ENCODE results near the gene KRTAP2-4. TPM values are rescaled to one million over a fixed set of nuclear protein-coding genes. Genes with fewer than 3 reads are reported as not detected.

KRTAP2-4 gene
- total RNA-seq, 1 experiment from 2014 or later: not detected

- no peak overlapping the region for H3K27ac ChIP-seq (ENCODE audit: low read depth, low read length, poor library complexity, severe bottlenecking)
- H3K36me3 ChIP-seq (ENCODE audit: insufficient read depth, low read length, poor library complexity, severe bottlenecking): no peaks in the 10 kb centered on the region
- H3K4me3 ChIP-seq (ENCODE audit: low read depth, low read length, poor library complexity, severe bottlenecking): no peak overlapping the region
- POLR2A ChIA-PET (ENCODE audit: low non-redundant PET): no interaction called here
- H3K4me1 ChIP-seq (ENCODE audit: insufficient read depth, low read length, poor library complexity, severe bottlenecking): no peaks in the 10 kb centered on the region
- CTCF ChIA-PET: no interaction called here
- no peaks in the 10 kb centered on the region for H3K27me3 ChIP-seq (replicated peaks; ENCODE audit: insufficient read depth, low read depth, low read length, poor library complexity)
- no TSS peak for BruUV-seq (replicated peaks)
- intact Hi-C loops (cut with micrococcal nuclease; ENCODE audit: unreplicated experiment): no loop called here
- DNase-seq (ENCODE audit: low spot score): no peak
- no peak for TF ChIP-seq CTCF (conservative IDR thresholded peaks at IDR 0.05; ENCODE audit: low read depth, low read length)
- no peaks in the 10 kb centered on the region for H3K9me3 ChIP-seq (ENCODE audit: low read depth, low read length, poor library complexity, severe bottlenecking)
Observed at GRCh38 chr17:41016578-41017215, 49.0 kb downstream of the KRTAP2-4 start.

- ChIA-PET POLR2A (ENCODE audit: low non-redundant PET) (no interaction called here), CTCF (no interaction called here)
- no peak overlapping the region for H3K4me3 ChIP-seq (ENCODE audit: low read depth, low read length, poor library complexity, severe bottlenecking)
- BruUV-seq (replicated peaks): no TSS peak
- intact Hi-C loops (cut with micrococcal nuclease; ENCODE audit: unreplicated experiment): no loop called here
- TF ChIP-seq EZH2 (IDR thresholded peaks at IDR 0.05; ENCODE audit: borderline replicate concordance, low read depth, low read length, poor library complexity, severe bottlenecking): no peak
- TF ChIP-seq CTCF (conservative IDR thresholded peaks at IDR 0.05; ENCODE audit: low read depth, low read length): no peak
- H3K36me3 ChIP-seq (ENCODE audit: insufficient read depth, low read length, poor library complexity, severe bottlenecking): no peaks in the 10 kb centered on the region
- no peak for DNase-seq (ENCODE audit: low spot score)
- H3K9me3 ChIP-seq (ENCODE audit: low read depth, low read length, poor library complexity, severe bottlenecking): no peaks in the 10 kb centered on the region
- no peak overlapping the region for H3K27ac ChIP-seq (ENCODE audit: low read depth, low read length, poor library complexity, severe bottlenecking)
- H3K27me3 ChIP-seq (replicated peaks; ENCODE audit: insufficient read depth, low read depth, low read length, poor library complexity): no peaks in the 10 kb centered on the region
- H3K4me1 ChIP-seq (ENCODE audit: insufficient read depth, low read length, poor library complexity, severe bottlenecking): no peaks in the 10 kb centered on the region
Observed at GRCh38 chr17:41015454-41015853, 50.2 kb downstream of the KRTAP2-4 start.

Other genes with a start within 250 kb of the KRTAP2-4 start
- gene KRT10, start 243.3 kb downstream of the KRTAP2-4 start, total RNA-seq (2021): 35.0 and 36.2 TPM in 2 replicates
- not detected in 2 replicates for gene KRT12, start 198.7 kb downstream of the KRTAP2-4 start, total RNA-seq (2021)
- not detected in 2 replicates for gene KRT20, start 180.6 kb downstream of the KRTAP2-4 start, total RNA-seq (2021)
- gene KRT23, start 128.2 kb downstream of the KRTAP2-4 start, total RNA-seq (2021): not detected in 2 replicates
- gene KRT39, start 98.9 kb downstream of the KRTAP2-4 start, total RNA-seq (2021): not detected in 2 replicates
- 0.98 and 1.1 TPM in 2 replicates for gene KRT40, start 81.6 kb downstream of the KRTAP2-4 start, total RNA-seq (2021)
- gene KRTAP3-3, start 71.7 kb downstream of the KRTAP2-4 start, total RNA-seq (2021): not detected in 2 replicates
- not detected in 2 replicates for gene KRTAP3-2, start 66.0 kb downstream of the KRTAP2-4 start, total RNA-seq (2021)
- gene KRTAP3-1, start 56.8 kb downstream of the KRTAP2-4 start, total RNA-seq (2021): not detected in 2 replicates
- gene KRTAP1-5, start 38.7 kb downstream of the KRTAP2-4 start, total RNA-seq (2021): not detected in 2 replicates
- gene KRTAP1-4, start 35.7 kb downstream of the KRTAP2-4 start, total RNA-seq (2021): not detected in 2 replicates
- not detected in 2 replicates for gene KRTAP1-3, start 31.0 kb downstream of the KRTAP2-4 start, total RNA-seq (2021)
- gene KRTAP1-1, start 24.4 kb downstream of the KRTAP2-4 start, total RNA-seq (2021): not detected in 2 replicates
- gene KRTAP2-1, start 18.6 kb downstream of the KRTAP2-4 start, total RNA-seq (2021): not detected in 2 replicates
- gene KRTAP2-2, start 10.6 kb downstream of the KRTAP2-4 start, total RNA-seq (2021): not detected in 2 replicates
- gene KRTAP2-3, start 5.8 kb downstream of the KRTAP2-4 start, total RNA-seq (2021): not detected in 2 replicates
- gene KRTAP4-7, start 18.3 kb upstream of the KRTAP2-4 start, total RNA-seq (2021): not detected in 2 replicates
- gene KRTAP4-8, start 32.3 kb upstream of the KRTAP2-4 start, total RNA-seq (2021): not detected in 2 replicates
- gene KRTAP4-16, start 36.3 kb upstream of the KRTAP2-4 start, total RNA-seq (2021): not detected in 2 replicates
- gene KRTAP4-9, start 39.5 kb upstream of the KRTAP2-4 start, total RNA-seq (2021): 1.0 and 1.2 TPM in 2 replicates
- gene KRTAP4-11, start 52.5 kb upstream of the KRTAP2-4 start, total RNA-seq (2021): not detected in 2 replicates
- not detected in 2 replicates for gene KRTAP4-12, start 58.3 kb upstream of the KRTAP2-4 start, total RNA-seq (2021)
- gene KRTAP4-6, start 74.7 kb upstream of the KRTAP2-4 start, total RNA-seq (2021): not detected in 2 replicates
- not detected in 2 replicates for gene KRTAP4-5, start 83.9 kb upstream of the KRTAP2-4 start, total RNA-seq (2021)
- not detected in 2 replicates for gene KRTAP4-4, start 94.9 kb upstream of the KRTAP2-4 start, total RNA-seq (2021)
- gene KRTAP4-3, start 102.3 kb upstream of the KRTAP2-4 start, total RNA-seq (2021): not detected in 2 replicates
- not detected in 2 replicates for gene KRTAP4-2, start 112.3 kb upstream of the KRTAP2-4 start, total RNA-seq (2021)
- gene KRTAP4-1, start 119.0 kb upstream of the KRTAP2-4 start, total RNA-seq (2021): not detected in 2 replicates
- gene KRTAP9-1, start 124.0 kb upstream of the KRTAP2-4 start, total RNA-seq (2021): not detected in 2 replicates
- gene KRTAP9-2, start 160.8 kb upstream of the KRTAP2-4 start, total RNA-seq (2021): not detected in 2 replicates
- gene KRTAP9-3, start 166.6 kb upstream of the KRTAP2-4 start, total RNA-seq (2021): not detected in 2 replicates
- gene KRTAP9-8, start 172.1 kb upstream of the KRTAP2-4 start, total RNA-seq (2021): not detected in 2 replicates
- not detected in 2 replicates for gene KRTAP9-4, start 183.8 kb upstream of the KRTAP2-4 start, total RNA-seq (2021)
- not detected in 2 replicates for gene KRTAP9-9, start 189.5 kb upstream of the KRTAP2-4 start, total RNA-seq (2021)
- gene KRTAP9-6, start 199.5 kb upstream of the KRTAP2-4 start, total RNA-seq (2021): not detected in 2 replicates
- gene KRTAP9-7, start 209.8 kb upstream of the KRTAP2-4 start, total RNA-seq (2021): not detected in 2 replicates
- gene KRTAP29-1, start 237.0 kb upstream of the KRTAP2-4 start, total RNA-seq (2021): not detected in 2 replicates
- not detected in 2 replicates for gene KRTAP16-1, start 243.4 kb upstream of the KRTAP2-4 start, total RNA-seq (2021)
- gene KRTAP17-1, start 249.8 kb upstream of the KRTAP2-4 start, total RNA-seq (2021): not detected in 2 replicates